GM18867 (cell line): ENCODE data around the gene CPED1.
"Not testable (repeated sequence)": the region's sequence is repeated elsewhere in the genome, so short reads cannot be mapped to it uniquely, and the experiment has no call there.

Experiments used
- ATAC-seq: cut with Tn5 transposase; IDR thresholded peaks from one replicate; pipeline ENCODE4 v1.9.1; 2021; ENCODE audit warnings: mild to moderate bottlenecking, moderate library complexity; ENCODE audit not compliant: unreplicated experiment

Gene CPED1

DNA sequence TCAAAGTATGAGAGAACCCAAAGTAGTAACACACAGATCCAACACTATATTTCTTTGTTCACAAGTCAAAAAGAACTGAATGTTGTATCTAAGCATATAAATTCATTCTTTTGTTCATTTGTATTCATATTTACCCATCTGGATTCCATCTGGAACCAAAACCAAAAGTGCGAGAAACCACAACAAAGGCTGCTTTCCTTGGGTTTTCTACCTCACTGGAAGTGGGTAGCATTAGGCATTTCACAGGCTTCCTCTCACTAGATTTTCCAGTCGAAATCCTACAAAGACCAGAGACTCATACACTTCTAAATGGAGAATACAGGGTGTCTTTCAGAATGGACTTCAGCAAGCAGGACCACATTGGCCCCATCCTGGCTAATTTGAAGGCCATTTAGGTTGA lies 230.5 kb downstream of the CPED1 start:
- ATAC-seq = no peak

DNA sequence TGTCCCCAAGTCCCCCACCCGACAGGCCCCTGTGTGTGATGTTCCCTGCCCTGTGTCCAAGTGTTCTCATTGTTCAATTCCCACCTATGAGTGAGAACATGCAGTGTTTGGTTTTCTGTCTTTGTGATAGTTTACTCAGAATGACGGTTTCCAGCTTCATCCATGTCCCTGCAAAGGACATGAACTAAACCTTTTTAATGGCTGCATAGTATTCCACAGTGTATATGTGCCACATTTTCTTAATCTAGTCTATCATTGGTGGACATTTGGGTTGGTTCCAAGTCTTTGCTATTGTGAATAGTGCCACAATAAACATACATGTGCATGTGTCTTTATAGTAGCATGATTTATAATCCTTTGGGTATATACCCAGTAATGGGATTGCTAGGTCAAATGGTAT lies 232.6 kb downstream of the CPED1 start:
- ATAC-seq = not testable (repeated sequence)

DNA sequence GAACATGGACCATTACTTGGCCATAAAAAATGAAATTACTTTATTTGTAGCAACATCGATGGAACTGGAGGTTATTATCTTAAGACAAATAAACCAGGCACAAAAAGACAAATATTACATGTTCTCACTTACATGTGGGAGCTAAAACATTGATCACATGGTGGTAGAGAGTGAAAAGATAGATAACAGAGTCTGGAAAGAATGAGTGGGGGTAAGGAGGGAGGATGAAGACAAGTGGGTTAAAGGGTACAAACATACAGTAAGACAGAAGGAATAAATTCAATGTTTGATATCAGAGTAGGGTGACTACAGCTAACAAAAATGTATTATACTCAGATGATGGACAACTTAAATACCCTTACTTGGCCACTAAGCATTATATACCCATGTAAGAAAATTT lies 240.3 kb downstream of the CPED1 start:
- ATAC-seq = no peak

DNA sequence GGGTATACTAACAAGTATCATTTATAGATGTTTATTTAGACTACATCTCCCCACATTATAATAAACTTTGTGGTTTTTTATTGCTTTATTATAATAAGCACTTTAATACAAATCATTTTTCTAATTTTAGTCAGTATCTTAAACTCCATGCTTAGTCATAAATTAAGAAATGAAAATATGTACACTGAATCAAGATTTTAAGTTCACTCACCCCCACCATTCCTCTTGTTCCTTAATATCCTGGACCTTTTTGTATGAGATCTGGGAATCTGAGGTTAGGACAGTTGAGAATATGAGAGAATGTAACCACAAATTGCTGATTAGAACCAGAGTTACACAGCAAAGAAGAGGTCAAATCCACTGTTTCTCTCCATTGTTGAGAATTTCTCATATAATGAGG lies 246.7 kb downstream of the CPED1 start:
- ATAC-seq = no peak

DNA sequence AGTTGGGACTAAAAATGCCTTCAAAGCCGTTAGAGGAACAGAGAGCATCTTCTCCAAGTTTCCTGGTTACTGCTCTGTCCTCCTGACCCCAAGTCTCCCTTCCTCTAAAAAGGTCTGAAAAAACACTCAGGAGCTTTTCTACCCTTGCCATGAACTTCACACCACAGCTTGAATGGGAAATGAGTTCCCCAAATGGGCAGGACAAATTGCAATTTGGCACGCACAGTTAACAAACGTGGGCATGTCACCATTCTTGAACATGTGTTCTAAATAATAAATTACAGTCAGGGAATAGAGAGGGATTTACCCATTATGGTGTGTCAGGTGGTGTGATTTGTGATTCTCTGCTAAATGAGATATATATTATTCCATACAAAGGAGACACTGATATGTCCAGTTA lies 249.1 kb downstream of the CPED1 start:
- no peak for ATAC-seq

DNA sequence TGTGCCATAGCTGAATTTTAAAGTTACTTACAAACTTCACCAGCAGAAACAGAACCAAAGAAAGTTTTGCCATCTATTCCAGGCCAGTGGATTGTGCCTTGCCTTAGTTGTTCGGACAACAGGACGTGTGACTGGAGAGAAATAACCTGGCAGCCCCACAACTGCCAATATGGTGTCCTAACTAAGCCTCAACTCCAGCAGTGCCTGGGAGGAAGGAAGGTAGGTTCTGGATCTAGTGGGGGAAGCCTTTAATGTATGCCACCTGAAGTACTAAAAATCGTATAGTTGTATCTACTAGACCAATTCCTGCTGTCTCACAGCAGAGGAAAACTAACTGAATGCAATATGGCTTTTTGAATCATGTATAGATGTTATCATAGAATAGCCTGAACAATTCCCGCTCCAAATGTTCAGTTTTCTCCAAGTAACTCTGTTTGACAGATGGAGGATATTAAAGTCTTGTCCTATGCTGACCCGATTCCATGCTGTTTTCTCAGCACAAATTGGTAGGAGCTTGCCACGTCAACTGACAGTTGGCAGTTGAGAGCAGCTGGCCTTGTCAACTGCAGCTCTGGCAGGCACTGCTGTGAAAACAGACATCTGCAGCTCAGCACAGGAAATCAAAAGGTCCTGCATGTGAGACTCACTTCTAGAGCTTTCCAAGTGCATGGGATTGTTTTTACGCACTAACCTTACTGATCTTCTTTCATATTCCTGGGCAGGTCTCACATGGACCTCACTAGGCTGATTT lies 255.8 kb downstream of the CPED1 start:
- ATAC-seq = no peak

DNA sequence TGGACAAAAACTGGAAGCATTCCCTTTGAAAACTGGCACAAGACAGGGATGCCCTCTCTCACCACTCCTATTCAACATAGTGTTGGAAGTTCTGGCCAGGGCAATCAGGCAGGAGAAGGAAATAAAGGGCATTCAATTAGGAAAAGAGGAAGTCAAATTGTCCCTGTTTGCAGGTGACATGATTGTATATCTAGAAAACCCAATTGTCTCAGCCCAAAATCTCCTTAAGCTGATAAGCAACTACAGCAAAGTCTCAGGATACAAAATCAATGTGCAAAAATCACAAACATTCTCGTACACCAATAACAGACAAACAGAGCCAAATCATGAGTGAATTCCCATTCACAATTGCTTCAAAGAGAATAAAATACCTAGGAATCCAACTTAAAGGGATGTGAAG lies 262.9 kb downstream of the CPED1 start:
- ATAC-seq = not testable (repeated sequence)

DNA sequence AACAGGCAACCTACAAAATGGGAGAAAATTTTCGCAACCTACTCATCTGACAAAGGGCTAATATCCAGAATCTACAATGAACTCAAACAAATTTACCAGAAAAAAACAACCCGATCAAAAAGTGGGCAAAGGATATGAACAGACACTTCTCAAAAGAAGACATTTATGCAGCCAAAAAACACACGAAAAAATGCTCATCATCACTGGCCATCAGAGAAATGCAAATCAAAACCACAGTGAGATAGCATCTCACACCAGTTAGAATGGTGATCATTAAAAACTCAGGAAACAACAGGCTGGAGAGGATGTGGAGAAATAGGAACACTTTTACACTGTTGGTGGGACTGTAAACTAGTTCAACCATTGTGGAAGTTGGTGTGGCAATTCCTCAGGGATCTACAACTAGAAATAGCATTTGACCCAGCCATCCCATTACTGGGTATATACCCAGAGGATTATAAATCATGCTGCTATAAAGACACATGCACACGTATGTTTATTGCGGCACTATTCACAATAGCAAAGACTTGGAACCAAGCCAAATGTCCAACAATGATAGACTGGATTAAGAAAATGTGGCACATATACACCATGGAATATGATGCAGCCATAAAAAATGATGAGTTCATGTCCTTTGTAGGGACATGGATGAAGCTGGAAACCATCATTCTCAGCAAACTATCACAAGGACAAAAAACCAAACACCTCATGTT lies 264.2 kb downstream of the CPED1 start:
- ATAC-seq = not testable (repeated sequence)

DNA sequence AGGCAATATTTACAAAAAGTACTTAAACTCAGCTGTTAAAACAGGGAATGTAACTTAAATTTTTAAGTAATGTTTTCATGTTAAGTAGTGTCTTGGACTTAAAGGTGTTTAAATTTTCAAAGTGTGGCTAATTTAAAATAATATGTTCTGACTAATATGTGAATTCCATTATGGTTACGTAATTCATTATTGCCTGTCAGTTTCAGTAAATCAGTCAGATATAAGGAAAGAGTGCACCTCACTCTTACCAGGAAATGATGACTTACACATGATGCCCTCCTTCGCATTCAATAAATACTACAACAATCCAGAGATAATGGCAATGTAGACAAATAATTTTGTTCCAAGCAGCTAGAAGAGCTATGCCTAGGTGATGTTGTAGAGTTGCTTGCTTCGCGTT lies 271.3 kb downstream of the CPED1 start:
- ATAC-seq = no peak

DNA sequence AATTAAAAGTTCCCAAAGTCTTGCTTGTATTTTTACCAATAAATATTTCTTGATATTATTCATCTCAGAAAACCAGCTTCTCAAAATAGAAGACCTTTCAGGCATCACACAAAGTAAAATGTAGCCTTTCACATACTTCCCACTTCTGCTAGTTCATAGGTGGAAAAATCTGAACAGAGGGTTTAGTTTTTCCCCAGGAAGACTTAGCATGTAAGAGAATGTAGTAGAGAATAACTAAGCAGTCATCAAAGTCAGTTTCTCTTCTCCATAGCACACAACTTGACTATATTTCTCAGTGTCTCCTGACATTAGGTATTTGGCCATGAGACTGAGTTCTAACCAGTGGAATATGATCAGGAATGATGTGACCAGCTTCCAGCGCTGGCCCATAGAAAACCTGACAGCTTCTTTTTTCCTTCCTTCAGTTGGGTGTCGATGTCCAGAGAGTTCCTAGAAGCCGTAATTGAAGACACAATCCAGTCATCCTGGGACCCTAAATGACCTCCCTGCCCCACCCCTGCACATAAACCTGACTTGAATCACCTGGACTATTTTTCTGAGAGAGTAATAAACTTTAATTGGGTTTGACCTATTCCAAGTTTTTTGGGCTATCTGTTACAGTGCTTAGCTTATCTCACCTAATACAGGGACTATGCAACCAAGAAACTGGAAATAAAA lies 272.8 kb downstream of the CPED1 start:
- no peak for ATAC-seq

DNA sequence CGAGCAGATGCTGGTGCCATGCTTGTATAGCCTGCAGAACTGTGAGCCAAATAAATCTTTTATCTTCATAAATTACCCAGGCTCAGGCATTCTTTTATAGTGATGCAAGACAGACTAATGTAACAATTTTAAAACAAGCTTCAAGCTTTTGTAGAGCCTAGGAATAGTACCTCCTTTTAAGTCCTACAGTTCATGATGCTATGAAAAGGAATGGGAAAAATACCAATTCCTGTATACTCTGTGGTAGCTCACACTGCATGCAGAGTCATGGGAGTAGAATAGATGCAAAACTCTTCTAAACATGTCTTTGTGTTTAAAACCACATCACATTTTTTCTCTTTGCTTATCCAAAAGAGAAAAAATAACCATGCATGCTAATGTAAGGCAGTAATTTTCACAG lies 273.7 kb downstream of the CPED1 start:
- no peak for ATAC-seq

DNA sequence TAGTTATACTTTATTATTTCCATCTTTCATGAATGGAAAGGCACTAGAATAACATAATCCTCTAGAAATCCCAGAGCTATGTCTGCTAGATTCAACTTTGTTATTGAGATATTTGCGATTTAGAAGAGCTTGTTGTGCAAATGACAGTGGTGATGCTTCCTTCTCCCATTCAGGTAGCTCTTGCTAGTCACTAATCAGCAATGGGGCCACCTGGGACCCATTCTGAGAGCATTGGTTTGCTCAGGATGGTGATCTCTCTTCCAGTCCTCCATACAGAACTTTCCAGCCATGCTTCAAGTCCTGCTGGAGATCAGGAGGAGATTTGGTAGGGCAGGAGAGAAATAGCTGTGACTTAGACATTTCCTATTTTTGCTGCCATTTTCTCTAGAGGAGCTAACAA lies 274.5 kb downstream of the CPED1 start:
- ATAC-seq = no peak

DNA sequence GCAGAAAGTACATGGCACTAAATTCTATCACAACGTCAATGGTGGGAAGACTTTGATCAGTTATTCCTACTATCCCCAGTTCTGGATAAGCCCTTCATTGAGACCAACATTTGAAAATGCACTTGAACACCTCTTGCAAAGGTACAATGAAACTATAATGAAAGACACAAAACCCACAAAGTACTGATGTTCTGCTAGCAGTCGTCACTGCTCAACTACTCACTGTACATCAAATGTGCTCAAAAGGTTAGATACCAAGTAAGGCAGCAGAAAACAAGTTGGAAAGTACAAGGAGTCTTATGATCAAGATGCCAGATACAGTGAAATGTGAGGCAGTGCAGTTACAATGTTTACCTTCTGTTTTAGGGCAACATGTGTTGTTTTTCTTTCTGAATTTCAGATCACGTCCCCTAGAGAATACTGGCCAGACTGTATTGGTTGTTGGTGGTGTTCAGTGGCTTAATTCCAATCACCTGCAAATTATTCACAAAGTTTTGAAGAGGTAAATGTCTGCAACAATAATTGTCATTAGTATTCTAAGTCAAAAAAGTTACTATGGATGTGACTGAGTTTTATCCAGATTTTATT lies 277.9 kb downstream of the CPED1 start:
- ATAC-seq = no peak

DNA sequence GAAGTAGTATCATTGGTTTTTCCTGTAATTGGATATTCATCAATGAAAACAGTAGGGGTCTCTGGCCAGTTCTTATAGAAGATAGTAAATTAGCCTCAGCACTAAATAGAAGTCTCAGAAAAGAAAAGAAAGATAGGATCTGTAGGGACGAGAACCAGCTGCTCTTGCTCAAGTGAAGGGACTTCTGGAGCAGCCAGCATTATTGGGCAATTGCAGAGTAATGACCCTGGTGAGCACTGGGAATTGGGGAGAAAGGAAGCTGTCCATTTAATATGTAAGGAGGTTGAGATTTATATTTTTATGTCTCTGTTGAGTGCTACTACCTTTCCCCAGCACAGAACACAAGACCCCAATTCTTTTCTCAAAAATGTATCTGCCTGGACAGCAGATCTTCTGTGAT lies 279.1 kb downstream of the CPED1 start:
- no peak for ATAC-seq

DNA sequence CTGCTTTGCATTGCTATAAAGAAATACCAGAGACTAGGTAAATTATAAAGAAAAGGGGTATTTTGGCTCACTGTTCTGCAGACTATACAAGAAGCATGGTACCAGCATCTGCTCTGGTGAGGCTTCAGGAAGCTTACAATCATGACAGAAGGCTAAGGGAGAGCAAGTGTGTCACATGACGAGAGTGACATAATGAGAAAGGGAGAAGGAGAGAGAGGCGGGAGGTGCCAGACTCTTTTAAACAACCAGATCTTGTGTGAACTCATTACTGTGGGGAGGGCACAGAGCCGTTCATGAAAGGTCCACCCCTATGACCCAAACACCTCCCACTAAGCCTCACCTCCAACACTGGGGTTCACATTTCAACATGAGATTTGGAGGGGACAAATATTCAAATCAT lies 281.3 kb downstream of the CPED1 start:
- ATAC-seq = no peak

DNA sequence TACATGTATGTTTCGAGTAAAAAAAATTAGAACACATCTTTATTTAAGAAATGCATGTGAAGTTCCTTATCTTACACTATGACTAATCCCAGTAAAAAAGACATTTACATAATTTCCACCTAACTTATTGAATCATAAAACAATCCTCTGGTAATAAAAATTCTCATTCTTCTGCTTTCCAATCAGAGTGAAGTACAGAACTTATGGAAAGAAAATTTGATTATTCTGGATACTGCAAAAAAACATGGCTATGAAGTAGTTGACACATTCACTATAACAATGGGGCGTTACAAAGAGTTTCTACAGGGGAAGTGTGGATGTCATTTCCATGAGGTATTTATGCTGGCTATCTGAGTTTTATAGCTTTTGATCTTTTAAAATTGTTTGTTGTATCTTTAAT lies 282.6 kb downstream of the CPED1 start:
- ATAC-seq = no peak

DNA sequence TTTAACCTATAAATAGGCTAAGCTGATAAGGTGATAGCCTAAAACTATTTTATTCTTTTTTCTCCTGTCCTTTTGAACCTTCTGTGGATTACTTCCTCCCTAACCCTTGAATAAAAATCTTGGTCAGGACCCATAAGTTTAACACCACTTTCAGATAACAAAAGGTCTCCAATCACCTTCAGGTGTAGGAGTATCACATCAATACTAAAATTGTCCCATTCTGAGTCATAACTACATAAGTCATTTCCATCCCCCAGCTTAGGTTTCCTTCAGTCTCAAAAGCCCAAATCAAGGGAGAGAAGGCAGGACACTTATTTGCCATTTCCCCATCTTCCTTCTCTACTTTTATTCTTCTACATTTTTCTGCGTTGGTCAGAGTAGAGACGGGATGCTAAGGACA lies 283.4 kb downstream of the CPED1 start:
- no peak for ATAC-seq

DNA sequence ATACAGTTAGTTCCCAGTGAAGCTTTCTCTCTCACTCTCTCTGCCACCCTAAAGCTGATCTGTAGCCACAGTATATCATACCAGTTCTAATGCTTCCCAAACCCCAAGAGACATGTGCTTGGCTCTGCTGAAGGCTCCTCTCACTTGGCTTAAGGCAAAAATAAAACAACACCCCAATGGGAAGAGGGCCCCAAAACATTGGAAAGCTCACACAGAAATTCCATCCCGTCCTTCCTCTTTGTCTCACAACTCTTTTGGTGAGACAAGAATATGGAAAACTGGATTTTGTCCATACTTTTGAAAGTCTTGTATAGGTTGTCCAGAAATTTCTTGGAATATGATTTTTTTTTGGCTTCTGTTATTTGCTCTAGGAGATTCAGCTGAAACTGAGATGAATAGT lies 284.2 kb downstream of the CPED1 start:
- no peak for ATAC-seq

DNA sequence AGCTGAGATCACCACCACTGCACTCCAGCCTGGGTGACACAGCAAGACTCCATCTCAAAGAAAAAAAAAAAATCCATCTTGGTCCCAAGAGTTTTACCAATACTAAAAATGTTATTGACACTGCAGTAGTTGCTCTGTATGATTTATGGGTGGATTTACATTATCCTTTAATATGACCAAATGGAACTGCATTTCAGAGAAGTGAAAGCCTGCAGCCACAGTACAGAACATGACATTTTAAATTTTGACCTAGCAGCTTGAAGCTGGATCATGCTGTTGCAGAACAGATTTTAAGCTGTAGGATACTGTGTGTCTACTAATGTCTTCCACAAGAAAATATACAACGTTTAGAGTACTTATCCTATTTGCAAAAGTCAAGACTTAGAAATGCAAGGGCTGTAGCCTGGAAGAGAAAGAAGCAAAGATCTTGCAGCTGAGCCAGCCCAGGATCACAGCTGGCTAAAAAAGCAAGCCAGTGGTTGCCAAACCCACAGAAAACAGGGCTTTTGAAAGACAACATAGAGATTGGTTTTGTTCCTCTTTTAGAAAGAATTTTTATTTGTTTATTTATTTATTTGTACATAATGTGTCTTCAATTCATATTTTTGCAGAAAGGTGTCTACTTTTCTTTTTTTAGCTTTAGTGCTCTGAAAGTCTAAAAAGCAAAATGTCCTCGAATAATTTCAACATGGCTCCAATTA lies 285.1 kb downstream of the CPED1 start:
- peak; percentile 50 for ATAC-seq

DNA sequence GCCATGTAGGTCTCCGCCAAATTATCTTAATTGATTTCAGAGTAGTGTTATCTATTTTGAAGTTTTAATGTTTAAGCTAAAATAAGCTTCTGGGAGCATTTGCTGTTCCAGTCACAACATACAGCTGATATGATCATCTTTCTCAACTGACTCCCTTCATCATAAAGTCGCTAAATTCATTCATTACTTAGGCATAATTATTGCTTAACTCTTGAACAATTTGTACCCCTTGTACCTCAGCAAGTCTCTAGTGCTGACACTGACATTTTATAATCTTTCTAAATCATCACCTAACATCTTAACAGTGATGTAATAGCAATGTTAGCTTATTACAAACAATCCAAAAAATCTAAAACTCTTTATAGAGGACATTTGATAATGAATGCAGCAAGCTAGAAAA lies 286.0 kb downstream of the CPED1 start:
- ATAC-seq = no peak

DNA sequence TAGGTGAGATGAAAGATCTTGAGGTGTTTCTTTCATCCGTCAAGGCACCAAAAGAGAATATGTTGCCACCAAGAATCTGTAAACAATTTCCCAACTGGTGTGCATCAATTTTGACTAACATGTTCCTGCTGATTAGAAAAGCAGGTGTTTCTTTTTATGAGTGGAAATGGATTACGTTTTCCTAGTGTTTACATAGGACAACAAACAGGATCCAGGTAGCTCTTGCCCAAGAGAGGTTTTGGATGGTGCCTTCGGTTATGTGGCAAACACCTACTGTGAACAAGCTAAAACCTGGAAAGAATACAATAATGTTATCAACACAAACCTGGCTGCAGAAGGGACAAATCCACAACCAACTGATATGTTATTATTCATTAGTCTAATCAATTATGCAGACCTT lies 286.7 kb downstream of the CPED1 start:
- no peak for ATAC-seq
